Brain microvascular endothelial cell (primary cell): ENCODE data around the gene SPNS3.

Experiments used
- DNase-seq: peaks from one replicate; pipeline ENCODE4 v3.0.0-alpha.2; 2020
- H3K27ac ChIP-seq: fragments of 250-450 bp; sonication (Bioruptor Pico); 2 replicates; pipeline ENCODE4 v1.5.1; 2020; ENCODE audit warnings: mild to moderate bottlenecking, moderate library complexity
- H3K27me3 ChIP-seq: fragments of 250-450 bp; sonication (Bioruptor Pico); replicated peaks from 2 replicates; pipeline ENCODE4 v1.5.1; 2020; ENCODE audit warnings: mild to moderate bottlenecking
- H3K36me3 ChIP-seq: fragments of 250-450 bp; sonication (Bioruptor Pico); replicated peaks from 2 replicates; pipeline ENCODE4 v1.5.1; 2020; ENCODE audit warnings: mild to moderate bottlenecking
- H3K4me3 ChIP-seq: 2 replicates; pipeline ENCODE4 v1.5.1; 2011; ENCODE audit warnings: low read depth, mild to moderate bottlenecking, control low read depth, low read length, moderate library complexity
- CTCF ChIP-seq: IDR thresholded peaks from 2 replicates; pipeline ENCODE4 v1.5.1; 2011; ENCODE audit warnings: low read depth, mild to moderate bottlenecking, moderate library complexity, low read length, control low read depth, inconsistent platforms; ENCODE audit errors: missing control alignments
- in situ Hi-C: cut with HindIII; loops from 2 replicates; pipeline ENCODE4 v1.10.0; 2017; ENCODE audit warnings: low sequenced_read_pairs, low pct_ligation_motif_present

Gene SPNS3

GRCh38 chr17:4509401-4509800 lies 75.7 kb downstream of the SPNS3 start:
- TF ChIP-seq CTCF, result no peak
- in situ Hi-C loops, result no loop called here
- no peak for DNase-seq
- Histone ChIP-seq H3K27me3 (no peaks in the 10 kb centered on the region), H3K4me3 (no peak overlapping the region), H3K27ac (no peak overlapping the region), H3K36me3 (no peaks in the 10 kb centered on the region)

GRCh38 chr17:4509923-4510617 lies 76.3 kb downstream of the SPNS3 start:
- Histone ChIP-seq H3K4me3 (no peak overlapping the region), H3K27me3 (no peaks in the 10 kb centered on the region), H3K27ac (no peak overlapping the region), H3K36me3 (no peaks in the 10 kb centered on the region)
- in situ Hi-C loops, result no loop called here
- TF ChIP-seq CTCF, result no peak
- DNase-seq, result no peak

- H3K4me3 ChIP-seq, result no peak overlapping the region
- in situ Hi-C loops, result no loop called here
- no peaks in the 10 kb centered on the region for H3K36me3 ChIP-seq
- no peak for DNase-seq
- no peak overlapping the region for H3K27ac ChIP-seq
- H3K27me3 ChIP-seq, result no peaks in the 10 kb centered on the region
- no peak for TF ChIP-seq CTCF
Observed at GRCh38 chr17:4510618-4510941, 76.8 kb downstream of the SPNS3 start.

- no peaks in the 10 kb centered on the region for H3K36me3 ChIP-seq
- no peak for DNase-seq
- in situ Hi-C loops, result no loop called here
- no peak overlapping the region for H3K4me3 ChIP-seq
- no peaks in the 10 kb centered on the region for H3K27me3 ChIP-seq
- no peak overlapping the region for H3K27ac ChIP-seq
- no peak for TF ChIP-seq CTCF
Observed at GRCh38 chr17:4511199-4511932, 77.6 kb downstream of the SPNS3 start.

- no peak overlapping the region for H3K27ac ChIP-seq
- no peak overlapping the region for H3K4me3 ChIP-seq
- in situ Hi-C loops, result no loop called here
- no peaks in the 10 kb centered on the region for H3K27me3 ChIP-seq
- TF ChIP-seq CTCF, result no peak
- no peaks in the 10 kb centered on the region for H3K36me3 ChIP-seq
- DNase-seq, result no peak
Observed at GRCh38 chr17:4512156-4513112, 78.7 kb downstream of the SPNS3 start.
